NT2/D1 (cell line): ENCODE results near the gene HTR6.

Experiments
- SUZ12 ChIP-seq: IDR thresholded peaks from 2 replicates; pipeline ENCODE4 v1.6.1; 2011; ENCODE audit not compliant: insufficient read length, insufficient read depth; ENCODE audit errors: extremely low read depth
- YY1 ChIP-seq: IDR thresholded peaks from 2 replicates; pipeline ENCODE4 v1.6.1; 2011; ENCODE audit not compliant: insufficient read length, insufficient read depth
- ZNF274 ChIP-seq: IDR thresholded peaks from 2 replicates; pipeline ENCODE4 v1.6.1; 2011; ENCODE audit warnings: mild to moderate bottlenecking, low read depth, low read length

DNA sequence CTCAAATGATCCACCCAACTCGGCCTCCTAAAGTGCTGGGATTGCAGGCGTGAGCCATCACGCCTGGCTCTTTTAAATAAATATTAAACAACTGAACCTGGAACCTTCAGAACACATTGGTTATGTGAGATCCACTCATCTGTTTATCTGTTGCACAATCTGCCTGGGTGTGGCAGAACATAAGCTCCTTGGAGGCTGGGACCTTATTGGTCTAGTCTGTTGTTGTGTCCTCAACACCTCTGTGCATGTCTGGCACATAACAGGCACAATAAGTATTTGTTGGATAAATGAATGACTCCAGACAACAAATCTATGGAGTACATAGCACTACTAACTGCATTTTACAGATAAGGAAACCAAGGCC, 24.7 kb upstream of the HTR6 start:
- TF ChIP-seq YY1 (no peak), ZNF274 (no peak), SUZ12 (no peak)
